ENCODE data around the gene FIGNL2. TPM values are rescaled to one million over a fixed set of nuclear protein-coding genes. Genes with fewer than 3 reads are reported as not detected.

Gene FIGNL2
- polyA plus RNA-seq, 1 donor (not counting 4 experiments of a cell fraction or from before 2014, with no cell fraction given): not detected

DNA sequence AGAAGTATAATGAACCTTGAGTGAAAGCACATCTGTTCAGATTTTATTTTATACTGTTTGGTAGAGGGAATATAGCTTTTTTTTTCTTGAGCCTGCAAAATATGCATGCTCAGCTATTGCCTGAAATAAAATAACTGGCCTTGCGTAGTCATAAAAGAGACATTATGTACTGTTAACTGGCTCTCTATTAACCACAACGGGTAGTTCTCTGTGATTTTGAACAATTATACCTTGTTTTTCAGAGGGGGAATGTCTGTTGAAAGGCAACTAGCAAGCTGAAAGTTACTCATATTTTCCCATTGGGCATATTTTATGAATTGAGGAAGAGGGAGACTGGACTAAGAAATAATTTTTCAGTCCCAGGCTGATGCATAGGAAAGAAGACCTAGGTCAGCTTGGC lies 62.6 kb downstream of the FIGNL2 start:
- Histone ChIP-seq H3K9me1 (ENCODE audit: control insufficient read depth, extremely low read depth, insufficient read depth, low read length) (no peaks in the 10 kb centered on the region), H3K36me3 (ENCODE audit: control insufficient read depth in 2 of 2, extremely low read depth in 1 of 2, insufficient read depth in 2 of 2, low read length in 2 of 2) (no peaks in the 10 kb centered on the region), H2AFZ (ENCODE audit: control insufficient read depth, low read length) (no peak overlapping the region), H4K20me1 (ENCODE audit: control insufficient read depth, extremely low read depth, insufficient read depth, low read length) (no peaks in the 10 kb centered on the region), H3K9me3 (ENCODE audit: control insufficient read depth, low read depth, low read length) (no peaks in the 10 kb centered on the region), H3K27ac (ENCODE audit: control insufficient read depth, insufficient read depth, low read length) (no peak overlapping the region), H3K9ac (ENCODE audit: control insufficient read depth, extremely low read depth, insufficient read depth, low read length) (no peak overlapping the region), H3K4me3 (ENCODE audit: control insufficient read depth in 2 of 3, extremely low read depth in 1 of 3, insufficient read depth in 2 of 3, low read depth in 1 of 3, low read length in 3 of 3) (no peak overlapping the region), H3K79me2 (ENCODE audit: control insufficient read depth, insufficient read depth, low read length) (no peaks in the 10 kb centered on the region), H3K27me3 (ENCODE audit: control insufficient read depth, extremely low read depth, insufficient read depth, low read length) (no peaks in the 10 kb centered on the region), H3K4me1 (ENCODE audit: control insufficient read depth, extremely low read depth, insufficient read depth, low read length) (no peaks in the 10 kb centered on the region), H3K4me2 (ENCODE audit: control insufficient read depth, extremely low read depth, insufficient read depth, low read depth, low read length) (no peak overlapping the region)
- TF ChIP-seq EZH2 (IDR thresholded peaks at IDR 0.05; ENCODE audit: low read length): no peak
- TF ChIP-seq, protein P1, sequence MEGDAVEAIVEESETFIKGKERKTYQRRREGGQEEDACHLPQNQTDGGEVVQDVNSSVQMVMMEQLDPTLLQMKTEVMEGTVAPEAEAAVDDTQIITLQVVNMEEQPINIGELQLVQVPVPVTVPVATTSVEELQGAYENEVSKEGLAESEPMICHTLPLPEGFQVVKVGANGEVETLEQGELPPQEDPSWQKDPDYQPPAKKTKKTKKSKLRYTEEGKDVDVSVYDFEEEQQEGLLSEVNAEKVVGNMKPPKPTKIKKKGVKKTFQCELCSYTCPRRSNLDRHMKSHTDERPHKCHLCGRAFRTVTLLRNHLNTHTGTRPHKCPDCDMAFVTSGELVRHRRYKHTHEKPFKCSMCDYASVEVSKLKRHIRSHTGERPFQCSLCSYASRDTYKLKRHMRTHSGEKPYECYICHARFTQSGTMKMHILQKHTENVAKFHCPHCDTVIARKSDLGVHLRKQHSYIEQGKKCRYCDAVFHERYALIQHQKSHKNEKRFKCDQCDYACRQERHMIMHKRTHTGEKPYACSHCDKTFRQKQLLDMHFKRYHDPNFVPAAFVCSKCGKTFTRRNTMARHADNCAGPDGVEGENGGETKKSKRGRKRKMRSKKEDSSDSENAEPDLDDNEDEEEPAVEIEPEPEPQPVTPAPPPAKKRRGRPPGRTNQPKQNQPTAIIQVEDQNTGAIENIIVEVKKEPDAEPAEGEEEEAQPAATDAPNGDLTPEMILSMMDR (optimal IDR thresholded peaks at IDR 0.05 in 1 of 3, IDR thresholded peaks at IDR 0.05 in 1 of 3, conservative IDR thresholded peaks at IDR 0.05 in 1 of 3; ENCODE audit: extremely low read depth in 1 of 3, insufficient read depth in 2 of 3, low read length in 3 of 3): no peak
- no peak for DNase-seq (ENCODE audit: low read depth, low spot score)
- no peak for FAIRE-seq
- dilution Hi-C loops (cut with MboI; ENCODE audit: extremely low pct_ligation_motif_present, low sequenced_read_pairs): no loop called here

DNA sequence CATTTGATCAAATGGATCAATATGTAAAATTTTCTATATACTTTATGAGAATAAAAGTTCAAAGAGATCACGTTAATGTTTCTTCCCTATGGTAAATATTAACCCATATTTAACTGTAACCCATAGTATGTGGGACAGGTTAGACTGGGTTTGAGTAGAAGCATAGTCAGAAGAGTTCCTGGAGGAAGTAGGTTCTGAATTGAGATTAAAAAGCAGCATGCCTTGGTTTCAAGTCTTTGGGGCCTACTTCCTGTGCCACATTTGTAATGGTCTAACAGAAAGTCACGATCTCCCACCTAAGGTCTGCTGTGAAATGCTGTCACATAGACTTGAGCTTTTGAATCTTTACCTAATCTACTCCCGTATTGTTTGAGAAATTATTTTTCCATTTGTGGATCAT lies 63.8 kb downstream of the FIGNL2 start:
- no peaks in the 10 kb centered on the region for H3K4me1 ChIP-seq (ENCODE audit: control insufficient read depth, extremely low read depth, insufficient read depth, low read length)
- H3K27me3 ChIP-seq (ENCODE audit: control insufficient read depth, extremely low read depth, insufficient read depth, low read length): no peaks in the 10 kb centered on the region
- no peak for DNase-seq (ENCODE audit: low read depth, low spot score)
- no peaks in the 10 kb centered on the region for H3K9me3 ChIP-seq (ENCODE audit: control insufficient read depth, low read depth, low read length)
- H3K4me2 ChIP-seq (ENCODE audit: control insufficient read depth, extremely low read depth, insufficient read depth, low read depth, low read length): no peak overlapping the region
- no peaks in the 10 kb centered on the region for H4K20me1 ChIP-seq (ENCODE audit: control insufficient read depth, extremely low read depth, insufficient read depth, low read length)
- H3K36me3 ChIP-seq (ENCODE audit: control insufficient read depth in 2 of 2, extremely low read depth in 1 of 2, insufficient read depth in 2 of 2, low read length in 2 of 2): no peaks in the 10 kb centered on the region
- no peak overlapping the region for H3K4me3 ChIP-seq (ENCODE audit: control insufficient read depth in 2 of 3, extremely low read depth in 1 of 3, insufficient read depth in 2 of 3, low read depth in 1 of 3, low read length in 3 of 3)
- dilution Hi-C loops (cut with MboI; ENCODE audit: extremely low pct_ligation_motif_present, low sequenced_read_pairs): no loop called here
- H3K9me1 ChIP-seq (ENCODE audit: control insufficient read depth, extremely low read depth, insufficient read depth, low read length): no peaks in the 10 kb centered on the region
- TF ChIP-seq, protein P1 (optimal IDR thresholded peaks at IDR 0.05 in 1 of 3, IDR thresholded peaks at IDR 0.05 in 1 of 3, conservative IDR thresholded peaks at IDR 0.05 in 1 of 3; ENCODE audit: extremely low read depth in 1 of 3, insufficient read depth in 2 of 3, low read length in 3 of 3): no peak
- no peak for TF ChIP-seq EZH2 (IDR thresholded peaks at IDR 0.05; ENCODE audit: low read length)
- no peak overlapping the region for H3K9ac ChIP-seq (ENCODE audit: control insufficient read depth, extremely low read depth, insufficient read depth, low read length)
- H3K79me2 ChIP-seq (ENCODE audit: control insufficient read depth, insufficient read depth, low read length): no peaks in the 10 kb centered on the region
- no peak overlapping the region for H3K27ac ChIP-seq (ENCODE audit: control insufficient read depth, insufficient read depth, low read length)
- FAIRE-seq: no peak
- H2AFZ ChIP-seq (ENCODE audit: control insufficient read depth, low read length): no peak overlapping the region
